ENCODE measurements around the gene ACP6.
"Not testable (repeated sequence)": the region's sequence is repeated elsewhere in the genome, so short reads cannot be mapped to it uniquely, and the experiment has no call there.

The ACP6 gene

DNA sequence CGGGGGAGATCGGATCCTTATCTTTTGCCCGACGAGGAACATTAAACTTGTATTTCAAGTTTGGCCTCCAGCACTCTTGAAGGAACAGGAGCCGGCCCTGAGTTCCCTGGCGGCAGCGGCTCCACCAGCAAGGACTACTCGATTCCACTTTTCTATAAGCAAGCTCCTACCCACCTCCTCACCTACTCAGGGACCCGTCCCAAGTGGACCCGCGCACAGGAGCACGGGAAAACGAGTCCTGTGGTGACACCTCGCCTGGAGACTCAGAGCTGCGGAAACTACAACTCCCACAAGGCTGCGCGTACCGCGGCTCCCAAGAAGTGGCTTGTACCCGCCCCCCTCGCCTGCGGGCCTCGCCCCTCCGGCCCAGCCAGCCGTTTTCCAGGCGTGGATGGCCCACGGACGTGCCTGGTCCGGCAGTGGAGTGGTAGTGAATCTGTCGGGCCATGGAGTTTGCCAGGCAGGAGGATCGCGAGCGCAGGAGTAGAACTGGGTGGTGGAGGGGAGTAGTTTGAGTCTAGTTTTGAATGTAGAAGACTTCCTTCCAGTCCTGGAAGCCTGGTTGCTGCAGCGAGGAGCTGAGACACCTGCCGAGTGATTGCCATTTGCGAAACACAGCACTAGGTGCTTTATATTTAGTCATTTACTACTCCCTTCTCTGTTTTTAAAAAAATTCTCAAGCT is at the start of gene ACP6:
Gene ACP6 (minus strand): TSS at position 206 of the 683 bp plus-strand sequence. CDS start 476 bp downstream, outside the sequence.
- ATAC-seq = peak; percentile 99

- ATAC-seq = no peak
Observed at GRCh38 chr1:147719711-147720225, 49.4 kb upstream of the ACP6 start.

DNA sequence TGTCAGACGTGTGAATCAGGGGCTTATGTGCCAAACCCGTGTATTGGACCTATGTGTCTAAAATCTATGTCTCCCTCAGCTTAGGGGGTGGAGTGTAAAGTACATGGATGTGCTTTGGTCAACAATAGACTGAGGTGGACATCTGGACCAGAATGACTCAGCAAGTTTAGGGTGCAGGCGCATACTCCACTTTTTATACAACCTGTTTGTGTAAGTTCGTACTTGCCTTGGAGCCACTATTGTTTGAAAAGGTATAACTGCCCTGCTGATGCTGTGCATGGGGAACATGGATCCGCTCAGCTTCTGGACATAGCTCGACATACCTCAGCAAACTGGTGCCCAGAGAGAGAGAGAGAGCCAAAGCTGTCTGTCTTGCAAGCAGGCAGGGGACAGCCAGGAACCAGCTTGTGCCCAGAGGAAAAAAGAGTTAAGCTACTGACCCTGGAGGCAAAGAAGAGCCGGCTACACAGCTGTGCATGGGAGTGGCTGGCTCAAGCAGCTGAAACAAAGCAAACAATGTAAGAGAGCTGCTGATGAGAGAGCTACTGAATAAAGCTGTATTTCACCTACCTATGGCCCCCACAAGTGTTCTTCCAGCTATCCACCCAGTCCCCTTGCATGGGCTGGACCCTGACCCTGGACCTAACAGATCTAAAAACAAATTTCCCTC is 48.8 kb upstream of the ACP6 start:
- ATAC-seq = no peak

DNA sequence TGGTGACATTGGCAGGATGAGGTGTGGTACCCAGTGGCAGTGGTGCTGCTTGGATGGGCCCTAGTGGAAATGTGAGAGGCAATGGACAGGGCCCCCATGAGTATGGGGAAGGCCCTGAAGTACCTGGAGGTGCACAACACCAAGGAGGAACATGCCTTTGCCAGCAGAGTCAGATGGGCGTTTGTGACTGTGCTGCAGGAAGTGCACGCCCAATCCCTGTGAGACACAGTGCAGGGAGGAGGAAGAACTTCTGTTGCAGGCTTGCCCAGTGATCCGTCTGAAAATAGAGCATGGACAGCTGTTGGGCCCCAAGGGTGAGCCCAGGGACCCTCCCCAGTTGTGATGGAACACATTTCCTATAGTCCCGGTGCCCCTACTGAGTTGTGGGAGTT is 47.4 kb upstream of the ACP6 start:
- ATAC-seq = no peak

DNA sequence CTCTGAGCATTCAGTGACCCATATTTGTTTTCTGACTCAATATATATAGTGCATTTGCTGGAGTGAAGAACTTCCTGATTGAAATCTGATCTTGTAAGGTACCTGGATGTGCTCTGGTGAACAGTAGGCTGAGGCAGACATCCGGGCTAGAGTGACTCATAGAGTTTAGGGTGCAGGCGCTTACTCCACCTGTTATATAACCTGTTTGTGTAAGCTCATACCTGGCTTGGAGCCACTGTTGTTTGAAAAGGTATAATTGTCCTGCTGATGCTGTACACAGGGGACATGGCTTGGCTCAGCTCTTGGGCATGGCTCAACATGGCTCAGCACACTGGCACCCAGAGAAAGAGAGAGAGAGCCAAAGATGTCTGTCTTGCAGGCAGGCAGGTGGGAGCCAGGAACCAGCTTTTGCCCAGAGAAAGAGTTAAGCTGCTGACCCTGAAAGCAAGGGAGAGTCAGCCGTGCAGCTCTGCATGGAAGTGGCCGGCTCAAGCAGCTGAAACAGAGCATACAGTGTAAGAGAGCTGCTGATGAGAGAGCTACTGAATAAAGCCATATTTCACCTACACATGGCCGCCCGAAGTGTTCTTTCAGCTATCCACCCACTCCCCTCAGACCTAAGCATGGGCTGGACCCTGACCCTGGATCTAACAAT is 46.9 kb upstream of the ACP6 start:
- no peak for ATAC-seq

GRCh38 chr1:147712605-147713004 is 42.3 kb upstream of the ACP6 start:
- no peak for ATAC-seq

DNA sequence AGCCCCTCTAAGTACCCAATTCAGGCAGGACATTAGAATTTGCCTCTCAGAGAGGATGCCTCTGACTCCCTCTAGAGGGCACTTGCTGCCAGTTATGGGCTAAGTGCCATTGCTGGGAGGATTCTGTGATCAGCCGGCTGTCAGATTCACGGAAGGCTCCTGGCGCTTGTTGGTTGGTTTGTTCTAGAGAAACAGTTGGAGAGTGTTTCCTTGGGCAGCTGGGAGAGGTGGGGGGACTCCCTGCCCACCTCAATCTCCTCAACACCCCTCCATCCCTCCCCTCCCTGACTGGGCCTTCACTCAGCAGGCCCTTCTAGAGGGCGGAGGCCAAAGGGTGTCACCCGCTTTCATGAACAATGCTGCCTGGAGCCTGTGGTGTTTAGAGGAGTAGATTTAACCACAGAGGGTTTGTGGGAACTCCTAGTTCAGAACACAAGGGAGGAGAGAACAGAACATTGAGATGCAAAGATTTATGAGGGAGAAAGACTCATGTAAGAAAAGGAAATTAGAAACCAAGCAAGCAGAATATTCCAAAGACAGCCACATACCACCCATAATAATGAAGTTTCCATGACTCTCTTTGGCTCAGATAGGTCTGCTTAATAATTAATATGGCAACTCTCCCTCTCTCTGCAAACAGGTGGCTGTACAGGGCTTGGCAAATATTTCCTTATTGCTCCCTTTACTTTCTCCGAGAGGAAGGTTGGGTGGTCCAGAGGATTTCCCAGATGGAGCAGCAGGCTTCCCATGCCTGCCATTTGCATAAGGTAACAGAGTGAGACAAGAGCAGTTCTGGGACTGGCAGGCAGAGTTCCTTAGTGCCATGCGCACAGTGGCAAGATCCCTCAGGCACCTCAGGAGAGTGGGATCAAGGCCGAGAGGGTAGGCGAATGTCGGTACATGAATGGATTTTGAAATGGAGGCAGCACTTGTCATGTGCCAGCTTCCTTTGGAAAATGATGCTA is 30.0 kb upstream of the ACP6 start:
- peak; percentile 65 to 67 for ATAC-seq

DNA sequence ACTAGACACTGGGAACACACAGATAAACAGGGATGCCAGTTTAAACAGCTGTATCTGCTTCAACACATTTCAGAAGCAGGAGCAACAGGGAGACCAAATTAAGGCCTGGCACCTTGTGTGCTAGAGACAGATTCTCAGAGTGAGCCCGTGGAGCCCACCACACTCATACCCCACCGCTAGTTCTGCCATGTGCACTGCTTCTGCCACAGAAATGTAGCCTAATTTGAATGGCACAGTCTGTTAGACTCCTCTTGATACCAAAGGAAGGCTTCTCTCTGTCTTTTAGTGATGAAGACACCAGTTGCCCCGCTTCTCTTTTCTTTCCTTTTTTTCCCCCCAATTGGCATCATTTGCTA is 29.3 kb upstream of the ACP6 start:
- ATAC-seq = no peak

GRCh38 chr1:147683163-147683763 is 12.9 kb upstream of the ACP6 start:
- ATAC-seq = no peak

GRCh38 chr1:147680608-147681235 is 10.4 kb upstream of the ACP6 start:
- ATAC-seq = not testable (repeated sequence)

DNA sequence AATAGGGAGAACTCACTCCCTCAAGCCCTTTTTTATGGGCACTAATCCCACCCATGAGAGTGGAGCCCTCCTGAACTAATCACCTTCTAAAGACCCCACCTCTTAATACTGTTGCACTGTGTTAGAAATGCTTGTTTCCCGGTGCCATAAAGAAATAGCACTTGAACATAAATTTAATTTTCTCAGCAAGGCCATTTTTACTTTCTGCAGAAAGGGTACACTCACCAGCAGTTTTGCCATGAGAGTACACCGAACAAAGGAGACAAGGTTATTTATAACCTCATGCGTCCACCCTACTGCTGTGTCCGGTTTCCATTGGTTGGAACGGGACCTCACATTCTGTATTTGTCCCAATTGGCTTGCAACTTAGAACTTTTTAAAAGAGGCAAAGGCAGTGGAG is 7.4 kb upstream of the ACP6 start:
- ATAC-seq = not testable (repeated sequence)

DNA sequence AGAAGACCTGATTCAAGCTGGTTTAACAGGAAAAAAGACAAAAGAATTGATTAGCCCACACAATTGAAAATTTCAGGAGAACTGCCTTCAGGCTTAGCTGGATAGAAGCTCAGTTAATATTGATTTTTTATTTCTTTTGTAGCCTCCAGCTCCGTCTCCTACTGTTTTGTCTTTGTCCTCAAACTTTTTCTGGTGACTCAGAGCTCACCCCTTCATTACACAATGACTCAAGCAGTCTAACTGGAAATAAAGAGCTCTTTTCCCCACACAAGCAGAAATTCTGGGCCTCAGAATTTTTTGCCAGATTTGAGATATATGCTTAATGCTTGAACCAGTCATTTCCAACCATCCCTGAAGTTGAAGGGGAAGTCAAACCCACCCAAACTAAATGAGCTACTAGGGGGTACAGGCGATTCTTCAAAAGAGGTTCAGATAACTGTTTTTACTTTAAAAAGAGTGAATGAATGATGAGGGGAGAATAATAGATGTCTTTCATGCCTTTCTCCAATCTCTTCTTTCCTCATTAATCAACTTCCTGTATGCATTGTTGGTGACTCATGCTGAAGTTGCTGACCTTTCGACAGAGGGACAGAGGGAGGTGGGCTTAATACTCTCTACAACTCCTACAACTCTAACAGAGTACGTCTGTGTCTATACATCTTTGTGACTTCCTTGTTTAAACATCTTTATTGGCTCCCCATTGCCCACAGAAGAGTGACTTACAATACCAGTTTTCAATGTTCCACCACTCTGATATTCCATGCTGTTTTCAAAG is 6.2 kb upstream of the ACP6 start:
- no peak for ATAC-seq

DNA sequence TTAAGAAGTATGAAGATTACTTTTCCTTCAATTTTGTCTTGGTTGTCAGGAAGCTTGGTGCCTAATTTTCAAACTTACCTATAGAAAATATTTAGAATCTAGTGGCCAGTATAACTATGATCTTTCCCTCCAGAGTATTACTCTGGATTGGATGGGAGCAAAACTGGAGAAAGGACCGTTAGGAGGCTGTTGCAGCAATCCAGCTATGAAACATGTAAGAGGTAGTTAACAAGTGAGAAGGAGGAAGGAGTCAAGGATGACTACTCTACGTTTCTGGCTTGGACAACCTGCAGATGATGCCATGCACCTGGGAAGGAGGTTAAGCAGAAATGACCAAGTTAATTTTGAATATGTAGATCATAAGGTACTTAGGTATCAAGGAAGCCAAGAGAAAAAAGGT is 3.5 kb upstream of the ACP6 start:
- no peak for ATAC-seq

DNA sequence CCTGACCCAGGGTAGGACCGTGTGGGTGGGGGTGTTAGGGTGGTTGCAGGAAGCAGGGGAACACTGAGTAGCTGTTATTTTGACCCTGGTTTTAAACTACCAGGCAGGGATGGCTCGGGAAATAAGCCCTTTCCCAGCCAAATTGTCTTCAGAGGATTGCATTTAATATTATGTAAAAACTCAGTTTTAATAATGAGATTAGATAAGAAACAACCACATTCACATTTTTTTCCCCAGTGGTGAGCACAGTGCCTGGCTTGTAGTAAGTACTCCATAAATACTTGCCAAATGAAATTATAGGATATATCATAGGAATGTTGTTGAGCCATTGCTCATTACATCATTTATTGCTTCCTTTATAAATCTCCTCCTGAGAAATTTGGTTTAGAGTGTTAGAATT is 3.1 kb upstream of the ACP6 start:
- ATAC-seq = no peak

GRCh38 chr1:147669469-147670318 is 630 bp downstream of the ACP6 start:
- peak; percentile 35 to 44 for ATAC-seq

DNA sequence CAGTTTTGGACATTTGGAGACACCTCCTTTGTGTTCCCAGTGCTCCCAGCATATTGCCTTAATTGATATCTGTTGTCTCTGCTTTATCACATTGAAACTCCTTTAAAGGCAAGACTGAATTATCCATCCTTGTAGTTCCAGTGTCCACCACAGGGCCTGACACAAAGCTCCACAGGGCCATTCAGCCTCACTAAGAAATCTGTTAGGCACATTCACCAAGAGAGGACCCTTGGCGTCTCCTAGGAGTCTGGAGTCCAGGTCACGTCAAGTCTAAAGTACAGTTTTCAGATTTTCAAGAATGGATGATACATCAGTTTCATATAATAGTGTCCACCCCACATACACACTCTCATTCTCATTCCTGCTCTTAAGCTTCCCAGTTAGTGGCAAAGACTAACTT is 4.8 kb downstream of the ACP6 start:
- no peak for ATAC-seq

DNA sequence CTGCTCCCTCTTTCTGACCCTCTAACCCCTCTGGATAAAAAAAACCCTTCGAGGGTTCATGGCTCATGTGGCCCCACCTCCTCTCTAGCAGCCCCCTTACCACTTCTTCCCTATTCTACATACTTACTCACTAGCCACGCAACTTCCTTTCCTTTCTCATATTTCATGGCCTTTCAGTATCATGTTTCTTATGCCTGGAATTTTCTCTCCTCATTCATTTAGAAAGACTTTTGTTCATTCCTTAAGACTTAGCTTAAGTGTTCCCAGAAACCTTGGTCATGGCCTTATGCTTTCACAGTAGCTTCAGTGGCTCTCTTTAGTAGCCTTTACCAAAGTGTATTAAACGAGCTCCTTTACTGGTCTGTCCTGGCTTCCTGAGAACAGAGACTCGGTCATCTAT is 6.1 kb downstream of the ACP6 start:
- ATAC-seq = no peak

- no peak for ATAC-seq
Observed at GRCh38 chr1:147654511-147654910, 15.8 kb downstream of the ACP6 start.

DNA sequence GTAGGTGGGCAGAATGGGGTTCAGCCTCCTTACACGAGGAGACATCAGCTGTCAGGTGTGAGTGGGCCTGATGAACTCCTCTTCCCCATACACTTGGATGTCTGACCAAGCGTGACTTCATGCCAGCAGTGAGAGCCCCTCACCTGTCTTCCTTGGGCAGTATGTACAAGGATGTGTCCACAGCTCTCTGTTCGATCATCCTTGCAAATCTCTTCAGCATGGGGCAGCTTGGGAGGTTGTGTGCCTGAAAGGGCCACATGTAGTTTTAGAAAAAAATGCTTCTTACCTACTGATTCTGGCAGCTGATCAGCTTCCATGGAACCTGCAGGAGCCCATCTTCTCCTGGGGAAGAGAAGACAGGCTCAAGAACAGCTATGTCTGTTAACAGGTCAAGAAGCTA is 18.0 kb downstream of the ACP6 start:
- no peak for ATAC-seq

- no peak for ATAC-seq
Observed at GRCh38 chr1:147651466-147651865, 18.9 kb downstream of the ACP6 start.
